Hematopoietic multipotent progenitor cell (in vitro differentiated cells): Measurements from ENCODE around the gene CASZ1. TPM values are rescaled to one million over a fixed set of nuclear protein-coding genes. Genes with fewer than 3 reads are reported as not detected.

Source experiments
- DNase-seq, 3 donors: peaks; one replicate each; pipeline ENCODE4 v3.0.0-alpha.2; 2011 to 2015; ENCODE audit warnings: low read depth in 2 of 3, low spot score in 2 of 3
- total RNA-seq: library from RNA; depleted of rRNA; stranded (reverse); fragments of >200 nt; gene quantifications from one replicate; pipeline ENCODE4 v1.2.3, GENCODE V29; 2012

The CASZ1 gene
- total RNA-seq, 1 donor: 6.2 TPM

DNA sequence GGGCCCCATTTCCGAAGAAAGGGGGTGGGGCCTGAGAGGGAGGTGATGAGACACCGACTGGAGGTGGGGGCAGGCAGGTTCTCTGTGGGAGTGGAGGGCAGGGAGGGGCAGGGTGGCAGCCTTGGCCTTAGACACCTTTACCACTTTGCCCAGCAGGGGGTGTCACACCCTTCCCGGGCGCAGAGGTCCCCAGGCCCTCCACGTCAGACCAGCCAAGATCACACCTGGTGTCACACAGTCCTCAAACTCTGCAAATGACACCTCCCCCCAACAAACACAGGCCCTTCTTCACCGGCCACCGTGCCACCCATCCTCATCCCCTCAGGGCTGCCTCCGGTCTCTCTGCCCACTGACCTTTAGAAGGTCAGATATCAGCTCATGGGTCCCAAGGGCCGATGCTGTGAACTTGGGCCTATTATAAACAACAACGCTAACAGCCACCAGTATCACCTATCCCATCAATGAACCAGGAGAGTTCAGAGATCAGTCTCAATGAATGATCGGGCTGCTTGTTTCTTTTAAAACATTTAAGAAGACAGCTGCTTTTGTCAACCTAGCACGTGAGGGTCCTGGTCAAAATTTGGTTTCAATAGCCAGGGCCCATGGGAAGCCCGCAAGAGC, 103.9 kb downstream of the CASZ1 start:
- DNase-seq: peak in 2 of 3 donors; percentile 64 to 67

DNA sequence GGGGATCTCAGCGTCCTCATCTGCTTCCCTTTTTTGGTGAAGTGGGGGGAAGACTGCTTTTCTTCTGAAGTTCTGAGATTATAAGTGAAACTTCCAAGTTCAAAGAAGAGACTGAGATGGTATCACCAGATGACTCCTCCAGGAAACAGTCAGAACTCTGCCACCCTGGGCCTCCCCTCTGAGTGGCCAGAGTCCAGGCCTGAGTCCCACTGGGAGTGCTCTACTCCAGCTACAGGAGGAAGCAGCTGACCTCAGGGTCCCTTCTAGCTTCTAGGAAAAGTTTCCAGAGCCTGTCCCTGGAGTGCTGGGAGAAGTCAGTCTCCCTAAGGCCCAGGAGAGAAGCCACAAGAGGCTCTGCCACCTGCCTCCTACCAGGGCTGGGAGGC, 104.7 kb downstream of the CASZ1 start:
- no peak for DNase-seq

DNA sequence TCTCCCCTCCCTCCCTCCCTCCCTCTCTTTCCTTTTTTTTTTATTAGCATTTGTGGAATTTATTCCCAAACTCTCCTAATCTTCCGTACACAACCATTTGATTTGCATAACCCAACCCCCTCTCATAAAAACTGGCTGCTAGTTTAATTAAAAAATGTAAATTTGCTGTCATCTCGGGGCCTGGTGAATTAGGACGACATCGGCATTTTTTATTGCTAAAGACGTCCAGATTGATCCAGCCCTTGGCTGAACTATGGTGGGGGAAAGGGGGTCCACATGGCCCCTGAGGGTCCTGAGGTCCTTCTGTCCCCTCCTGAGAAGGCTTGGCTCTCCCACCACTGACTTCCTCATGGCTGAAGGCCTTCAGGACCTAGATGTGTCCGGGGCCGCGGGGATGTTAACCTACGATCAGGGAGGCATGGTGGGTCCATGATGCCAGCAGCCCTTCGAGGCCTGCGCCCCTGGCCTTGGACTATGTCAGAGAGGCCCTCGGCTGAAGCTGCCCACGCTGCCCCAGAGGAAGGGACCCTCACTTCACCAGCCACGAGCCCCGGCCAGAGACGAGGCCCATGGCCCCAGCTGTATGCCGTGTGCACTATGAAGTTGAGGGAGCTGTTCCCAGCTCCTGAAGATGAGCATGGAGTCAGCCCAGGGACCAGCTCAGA, 105.2 kb downstream of the CASZ1 start:
- no peak for DNase-seq

DNA sequence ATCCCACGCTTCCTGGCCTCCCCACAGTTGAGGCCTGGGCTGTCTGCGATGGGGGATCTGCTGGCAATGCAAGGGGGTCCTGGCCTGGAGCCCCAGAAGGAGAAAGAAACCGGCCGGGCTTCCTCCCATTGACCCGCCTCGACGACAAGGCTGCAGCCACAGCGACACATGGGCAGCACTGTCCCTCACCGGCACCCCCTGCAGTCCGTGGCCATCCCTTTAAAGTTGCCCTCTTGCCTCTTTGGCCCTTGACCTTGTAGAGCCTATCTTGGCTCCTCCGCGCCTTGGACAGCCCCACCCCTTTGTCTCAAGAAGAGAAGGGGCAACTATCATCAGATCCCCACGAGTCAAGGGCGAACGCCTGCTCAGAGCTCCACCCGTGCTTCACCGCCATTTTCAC, 106.0 kb downstream of the CASZ1 start:
- DNase-seq: no peak

DNA sequence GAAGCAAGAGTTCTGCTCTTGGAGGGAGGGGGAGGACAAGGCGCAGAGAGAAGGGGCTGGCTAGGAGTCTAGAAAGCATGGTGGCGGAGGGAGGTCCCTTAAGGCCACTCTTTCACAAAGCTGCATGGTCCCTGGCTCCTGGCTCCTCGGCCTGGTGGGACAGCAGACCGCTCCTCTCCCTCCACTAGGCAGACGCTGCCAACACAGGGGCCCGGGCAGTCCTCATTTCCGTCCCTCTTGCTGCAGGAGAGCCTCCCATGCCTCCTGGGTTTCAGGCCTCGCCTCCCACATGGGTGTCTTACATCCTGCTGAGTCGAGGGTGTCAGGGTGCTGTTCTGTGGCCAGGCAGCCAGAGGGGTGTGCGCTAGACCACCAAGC, 108.0 kb downstream of the CASZ1 start:
- DNase-seq: no peak

DNA sequence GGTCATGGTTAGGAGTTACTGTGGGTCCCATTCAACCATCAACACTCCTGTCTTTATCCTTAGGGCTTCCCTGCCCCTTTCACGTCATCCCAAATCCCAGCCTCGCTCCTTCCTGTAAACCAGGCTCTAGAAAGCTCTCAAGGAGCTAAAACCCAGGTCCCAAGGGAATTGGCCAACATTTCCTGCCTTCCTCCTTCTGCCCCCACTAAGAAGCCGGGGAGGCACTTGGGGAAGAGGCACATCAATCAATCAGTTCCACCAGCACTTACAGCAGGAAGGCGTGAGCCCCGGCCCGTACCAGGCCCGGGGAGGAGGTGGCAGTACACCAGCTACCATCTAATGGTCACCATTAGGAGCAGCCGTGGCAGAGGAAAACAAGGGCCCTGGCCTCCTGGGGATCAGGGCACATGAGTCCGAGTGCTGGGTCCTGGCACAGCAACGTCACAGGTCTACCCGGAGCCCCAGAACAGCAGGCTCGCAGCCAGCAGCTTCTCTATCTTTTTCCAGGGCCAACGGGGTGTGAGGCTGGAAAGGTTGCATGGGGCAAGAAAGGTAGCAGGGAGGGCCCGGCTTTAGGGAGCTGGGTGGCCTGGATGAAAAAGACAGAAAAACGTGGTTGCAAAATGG, 108.6 kb downstream of the CASZ1 start:
- no peak for DNase-seq

DNA sequence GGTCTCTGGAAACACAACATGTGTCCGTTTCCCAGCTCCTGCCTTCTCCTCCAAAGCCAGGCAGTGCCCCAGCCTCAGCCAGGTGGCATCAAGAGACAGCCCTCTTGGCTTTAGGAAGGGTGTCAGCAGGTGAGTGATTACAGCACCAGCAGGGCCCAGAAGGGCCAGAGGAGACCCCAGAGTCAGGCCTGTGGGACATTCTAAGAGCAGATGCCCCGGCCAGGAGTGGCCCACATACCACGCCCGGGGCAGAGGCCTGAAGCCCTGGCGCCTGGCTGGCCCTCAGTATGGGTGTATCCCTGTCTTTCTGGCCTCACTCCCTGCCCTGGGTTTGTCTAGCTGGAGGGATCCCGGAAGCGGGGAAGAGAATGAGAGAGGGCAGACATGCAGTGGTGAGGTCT, 109.2 kb downstream of the CASZ1 start:
- DNase-seq: no peak

DNA sequence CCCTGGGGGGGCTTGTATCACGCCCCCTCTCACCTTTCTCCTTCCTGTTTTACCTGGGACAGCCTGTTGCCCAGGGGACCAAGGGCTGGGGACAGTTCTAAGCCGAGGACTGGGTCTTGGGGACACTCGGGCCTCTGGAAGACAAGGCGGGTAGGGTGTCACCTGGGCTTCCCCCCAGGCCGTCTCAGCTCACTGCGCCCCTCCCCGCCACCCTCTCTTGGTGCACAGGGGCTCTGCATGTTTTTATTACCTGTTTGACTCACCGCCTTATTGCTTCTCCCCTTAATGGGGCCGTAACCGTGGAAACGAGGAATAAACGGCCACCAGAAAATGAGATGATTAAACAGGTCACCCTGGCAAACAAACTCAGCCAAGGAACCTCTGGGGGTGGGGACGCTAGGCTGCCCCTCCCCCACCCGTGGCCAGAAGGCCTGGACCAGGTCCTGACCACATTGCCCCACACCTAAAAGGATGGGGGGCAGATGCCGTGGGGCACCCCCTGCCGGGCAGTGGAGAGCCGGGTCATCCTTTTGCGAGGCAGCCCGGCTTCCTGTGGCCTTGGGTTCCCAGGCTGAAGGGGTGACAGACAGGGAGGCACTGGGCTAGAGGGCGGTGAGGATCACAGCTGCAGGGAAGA, 109.9 kb downstream of the CASZ1 start:
- no peak for DNase-seq

DNA sequence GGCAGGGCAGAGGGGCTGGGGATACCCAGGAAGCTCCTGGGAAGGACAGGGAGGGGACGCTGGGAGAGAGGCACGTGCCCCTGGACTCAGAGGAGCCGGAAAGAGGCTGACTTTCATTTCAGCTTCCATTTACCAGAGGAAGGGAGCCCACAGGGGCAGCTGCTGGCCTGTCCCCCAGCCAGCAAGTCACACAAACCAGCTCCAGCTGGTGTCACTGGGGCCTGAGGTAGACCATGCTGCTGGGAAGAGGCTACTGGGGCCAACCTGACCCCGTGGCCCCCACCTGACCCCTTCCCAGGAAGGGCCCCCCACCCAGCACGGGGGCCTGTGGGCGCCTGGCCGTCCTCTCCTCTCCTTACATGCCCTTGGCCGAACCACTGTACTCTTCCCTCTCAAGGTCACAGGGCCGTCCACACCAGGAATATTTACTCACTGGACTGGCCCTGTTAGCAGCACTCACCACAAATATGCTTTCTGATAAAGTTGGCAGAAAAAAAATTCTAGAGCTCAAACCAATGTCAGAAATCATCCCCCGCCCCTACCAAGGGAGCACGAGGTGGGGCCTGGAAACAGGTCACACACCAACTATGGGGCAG, 110.5 kb downstream of the CASZ1 start:
- no peak for DNase-seq

DNA sequence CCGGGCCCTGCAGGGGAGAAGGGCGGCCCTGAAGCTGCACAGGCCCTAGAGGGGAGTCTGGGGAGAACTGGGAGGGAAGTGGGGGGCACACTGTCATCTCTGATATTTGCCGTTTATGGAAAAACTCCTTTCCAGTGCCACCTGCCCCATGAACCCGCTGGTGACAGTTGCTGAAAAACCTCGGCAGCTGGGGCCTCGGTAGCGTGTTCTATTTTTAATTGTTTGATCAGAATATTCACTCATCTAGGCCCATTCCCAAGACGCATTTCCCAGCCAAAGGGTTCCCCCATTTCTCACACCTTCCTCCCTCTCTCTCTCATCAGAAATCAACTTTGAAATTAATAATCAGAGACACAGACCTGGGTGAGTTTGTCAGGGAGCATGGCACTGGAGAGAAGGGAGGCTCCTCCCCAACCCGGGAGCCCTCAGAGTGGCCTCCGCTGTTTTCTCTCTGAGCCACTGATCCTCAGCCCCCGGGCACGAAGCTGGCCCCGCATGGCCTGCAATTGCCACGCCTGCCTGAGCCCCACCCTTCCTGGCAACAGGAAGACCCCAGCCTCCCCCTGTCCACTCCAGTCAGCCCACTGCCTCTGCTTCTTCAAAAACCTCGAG, 111.1 kb downstream of the CASZ1 start:
- no peak for DNase-seq

DNA sequence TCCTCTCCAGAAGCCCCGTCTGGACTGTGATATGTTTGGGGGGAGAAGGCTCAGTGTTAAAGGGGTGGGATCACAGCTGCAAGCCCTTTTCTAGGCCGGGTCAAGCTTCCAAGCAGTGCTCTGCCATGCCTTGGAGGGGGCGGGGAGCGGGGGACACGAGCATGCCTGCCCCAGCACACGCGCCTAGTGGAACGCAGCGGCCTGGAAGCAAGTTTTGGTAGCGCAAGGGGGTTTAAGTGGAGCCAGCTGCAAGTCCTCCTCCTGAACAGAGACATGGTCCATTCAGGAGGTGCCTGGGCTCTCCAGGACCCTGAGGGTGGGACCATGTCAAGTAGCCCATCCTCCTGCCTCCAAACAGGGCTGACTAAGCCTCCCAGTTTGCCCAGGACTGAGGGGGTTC, 112.2 kb downstream of the CASZ1 start:
- no peak for DNase-seq

DNA sequence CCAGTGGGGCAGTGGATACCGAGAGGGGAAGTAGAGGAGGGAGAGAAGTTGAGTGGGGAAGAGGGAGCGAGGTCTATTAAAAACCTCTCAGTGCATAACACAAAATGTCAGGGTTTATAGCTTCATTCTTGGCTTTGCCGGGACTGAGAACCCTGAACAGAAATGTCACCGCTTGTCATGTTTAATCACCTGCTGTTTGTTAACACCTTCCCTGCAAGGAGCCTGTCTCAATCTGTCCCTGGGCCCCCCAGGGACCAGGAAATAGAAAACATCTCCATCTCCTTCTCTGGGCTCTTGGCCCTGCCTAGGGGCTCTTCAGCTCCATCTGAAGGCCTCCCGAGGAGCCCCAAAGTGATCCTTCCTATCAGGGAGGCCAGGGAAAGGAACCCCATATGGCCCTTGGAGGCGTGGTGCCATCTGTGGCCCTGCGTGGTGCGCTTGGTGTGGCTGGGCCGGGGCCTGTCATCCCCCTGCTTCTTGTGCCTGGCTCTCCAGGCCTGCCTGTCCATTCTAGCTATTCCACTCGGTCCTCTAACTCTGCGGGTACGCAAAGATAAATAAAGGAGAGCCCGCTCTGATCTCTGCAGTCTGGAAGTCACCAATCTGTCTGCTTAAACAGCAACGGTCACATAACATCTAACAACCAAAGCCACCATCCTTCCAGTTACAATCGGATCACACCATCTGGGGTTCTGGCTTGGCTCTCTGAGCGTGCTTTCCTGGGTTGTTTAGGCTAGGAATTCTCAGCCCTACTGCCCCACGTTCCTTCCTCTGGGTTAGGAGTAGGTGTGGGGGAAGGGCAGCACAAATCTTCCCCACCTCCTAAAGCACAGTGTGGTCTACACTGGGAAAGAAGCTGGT, 113.8 kb downstream of the CASZ1 start:
- DNase-seq: no peak

DNA sequence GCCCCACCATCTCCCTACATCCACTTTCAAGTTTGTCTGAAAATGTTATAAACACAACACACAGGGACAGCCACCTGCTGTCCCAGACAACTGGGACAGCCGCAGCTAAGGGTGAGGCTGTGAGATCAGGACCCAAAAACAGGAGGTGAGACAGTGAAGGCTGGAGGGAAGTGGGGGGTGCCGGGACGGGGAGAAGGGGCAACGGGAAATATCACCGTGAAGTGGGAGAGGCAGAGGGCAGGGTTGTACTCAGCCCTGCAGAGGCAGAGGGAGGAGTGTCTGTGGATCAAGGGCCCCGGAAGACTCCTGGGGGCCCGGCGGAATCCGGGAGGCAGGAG, 114.4 kb downstream of the CASZ1 start:
- no peak for DNase-seq

DNA sequence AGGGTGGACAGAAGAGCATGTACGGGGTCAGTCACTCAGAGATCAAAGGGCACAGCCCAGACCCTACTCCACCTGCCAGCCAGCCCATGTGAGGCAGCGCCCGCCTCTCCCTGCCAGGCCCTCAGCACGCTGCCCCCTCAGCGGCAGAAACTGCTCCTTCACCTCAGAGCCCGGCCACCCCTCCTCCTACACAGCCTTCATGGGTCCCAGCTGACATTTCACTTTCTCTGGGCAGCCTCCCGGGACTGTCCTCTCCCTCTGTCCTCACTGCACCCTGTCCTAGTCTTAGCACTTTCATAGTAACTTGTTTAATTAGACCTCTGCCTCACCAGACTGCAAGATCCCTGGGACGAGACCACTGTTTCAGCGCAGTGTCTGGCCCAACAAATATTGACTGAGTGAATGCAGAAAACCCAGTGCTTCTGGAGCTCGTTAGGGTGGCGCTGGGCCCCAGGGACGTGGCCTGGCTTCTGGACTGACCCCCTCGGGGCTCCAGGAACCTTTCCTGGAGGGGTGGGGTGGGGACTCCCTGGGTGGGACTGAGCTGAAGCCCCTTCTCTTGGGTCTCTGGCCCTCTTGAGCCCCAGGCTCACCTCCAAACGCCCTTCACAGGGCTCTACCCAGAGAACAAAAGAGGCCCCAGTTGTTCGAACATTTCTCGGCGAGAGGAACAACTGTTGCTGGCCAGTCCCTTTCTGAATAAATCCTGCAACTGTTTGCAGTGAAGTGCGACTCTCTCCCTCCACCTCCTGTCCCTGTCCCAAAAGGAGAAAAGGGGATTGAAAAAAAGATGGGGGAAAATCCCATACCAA, 114.9 kb downstream of the CASZ1 start:
- DNase-seq: no peak

DNA sequence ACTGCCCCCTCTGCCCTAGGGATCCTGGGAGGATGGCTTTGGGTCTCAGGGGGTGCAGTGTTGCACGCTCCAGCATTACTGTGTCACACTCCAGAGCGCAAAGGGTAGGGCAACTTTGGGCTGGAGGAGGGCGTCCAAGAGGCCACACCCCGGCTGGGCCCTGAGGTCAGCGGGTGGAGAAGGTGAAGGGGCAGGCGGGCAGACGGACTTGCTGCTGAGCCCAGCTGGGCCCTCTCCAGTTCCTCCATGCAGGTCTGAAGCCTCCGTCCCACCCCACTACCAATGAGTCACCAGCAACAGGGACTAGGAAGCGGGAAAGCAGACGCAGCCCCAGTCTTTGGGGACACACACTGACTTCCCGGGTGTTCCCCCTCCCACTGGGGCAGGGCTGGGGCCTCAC, 116.0 kb downstream of the CASZ1 start:
- DNase-seq: no peak

DNA sequence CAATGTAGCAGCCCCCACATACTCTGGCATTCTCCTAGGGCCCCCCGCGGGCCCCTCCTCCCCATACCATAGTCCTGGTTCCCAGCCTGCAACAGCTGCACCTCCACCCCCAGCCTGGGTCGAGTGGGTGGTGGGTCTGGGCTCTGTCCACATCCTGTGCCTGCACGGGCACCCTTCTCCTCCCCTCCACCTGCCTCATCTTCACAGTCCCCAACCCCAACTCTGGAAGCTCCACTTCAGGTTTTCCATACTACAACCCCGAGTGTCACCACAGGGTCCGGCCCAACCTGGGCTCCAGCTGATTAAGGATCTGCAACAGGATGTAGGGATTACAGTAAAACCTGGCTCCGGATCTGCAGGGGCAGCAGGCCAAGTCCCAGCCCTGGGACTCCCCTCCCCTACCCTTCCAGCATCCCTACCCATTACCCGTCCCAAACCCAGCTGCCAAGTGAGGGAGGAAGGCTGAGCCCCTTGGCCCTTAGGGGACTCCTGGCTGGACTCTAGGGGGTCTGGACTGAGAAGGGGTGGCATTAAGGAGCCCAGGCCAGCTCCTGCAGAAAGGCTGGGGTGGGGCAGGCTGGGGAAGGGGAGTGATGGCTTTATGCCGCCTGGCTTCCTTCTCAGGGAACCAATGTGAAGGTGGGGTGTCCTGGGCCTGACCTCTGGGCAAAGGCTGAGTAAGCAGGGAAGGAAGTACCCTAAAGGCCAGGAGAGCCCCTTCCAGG, 116.8 kb downstream of the CASZ1 start:
- DNase-seq: peak in 2 of 3 donors; percentile 49 to 50

DNA sequence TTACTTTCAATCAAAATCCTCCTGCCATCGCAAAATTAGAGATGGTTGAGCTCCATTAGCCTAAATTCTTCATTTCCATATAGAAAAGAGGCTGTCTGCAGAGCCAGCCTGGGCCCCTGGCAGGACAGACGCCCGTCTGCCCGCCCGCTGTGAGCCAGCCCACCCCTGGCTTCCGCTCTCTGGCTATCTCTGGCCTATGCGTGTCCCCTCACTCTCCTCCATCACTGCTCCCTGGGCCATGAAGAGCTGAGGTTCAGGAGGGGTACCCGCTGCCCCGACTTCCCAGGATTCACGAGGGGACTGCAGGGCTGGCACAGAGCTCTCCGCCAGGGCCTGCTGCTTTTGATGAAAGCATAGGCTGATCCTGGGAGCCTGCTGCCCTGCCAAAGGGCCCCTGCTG, 117.6 kb downstream of the CASZ1 start:
- DNase-seq: no peak

DNA sequence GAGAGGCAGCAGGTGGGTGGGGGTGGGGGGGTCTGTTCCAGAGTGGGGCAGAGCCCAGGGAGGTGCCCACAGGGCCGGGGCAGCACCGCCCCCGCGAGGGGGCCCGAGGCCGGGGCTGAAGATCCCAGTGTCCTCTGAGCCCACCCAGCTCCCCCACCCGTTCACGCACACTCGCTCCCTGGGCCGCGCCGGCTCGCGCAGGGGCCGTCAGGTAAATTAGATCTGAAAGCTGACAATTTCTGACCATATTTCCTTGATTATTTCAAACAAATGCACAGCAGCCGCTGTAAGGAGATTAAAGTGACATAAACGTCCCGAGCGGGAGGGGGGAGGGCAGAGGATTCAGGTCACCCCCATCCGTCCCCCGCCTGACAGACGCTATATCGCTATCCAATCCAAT, 118.0 kb downstream of the CASZ1 start:
- DNase-seq: no peak
